NT2/D1 (cell line): Measurements from ENCODE around the gene PPP3CA.

Experiments
- DNase-seq: peaks from one replicate; pipeline ENCODE4 v3.0.0-alpha.2; 2011; ENCODE audit warnings: low read depth, low spot score
- H3K27me3 ChIP-seq: 2 replicates; pipeline ENCODE4 v1.6.0; 2011; ENCODE audit warnings: mild to moderate bottlenecking; ENCODE audit not compliant: insufficient read length, insufficient read depth
- H3K36me3 ChIP-seq: 2 replicates; pipeline ENCODE4 v1.6.1; 2011; ENCODE audit warnings: mild to moderate bottlenecking, low read length, mixed read lengths; ENCODE audit not compliant: insufficient read depth, insufficient read length
- H3K4me1 ChIP-seq: 2 replicates; pipeline ENCODE4 v1.5.1; 2011; ENCODE audit not compliant: insufficient read depth, insufficient read length
- H3K4me3 ChIP-seq: 2 replicates; pipeline ENCODE4 v1.5.1; 2011; ENCODE audit warnings: low read depth; ENCODE audit not compliant: insufficient read length
- H3K9ac ChIP-seq: 2 replicates; pipeline ENCODE4 v1.6.0; 2011; ENCODE audit warnings: low read depth; ENCODE audit not compliant: insufficient read length
- H3K9me3 ChIP-seq: 2 replicates; pipeline ENCODE4 v1.5.1; 2011; ENCODE audit warnings: mild to moderate bottlenecking, low read length; ENCODE audit not compliant: insufficient read depth
- SUZ12 ChIP-seq: IDR thresholded peaks from 2 replicates; pipeline ENCODE4 v1.6.1; 2011; ENCODE audit not compliant: insufficient read length, insufficient read depth; ENCODE audit errors: extremely low read depth
- YY1 ChIP-seq: IDR thresholded peaks from 2 replicates; pipeline ENCODE4 v1.6.1; 2011; ENCODE audit not compliant: insufficient read length, insufficient read depth
- ZNF274 ChIP-seq: IDR thresholded peaks from 2 replicates; pipeline ENCODE4 v1.6.1; 2011; ENCODE audit warnings: mild to moderate bottlenecking, low read depth, low read length

The PPP3CA gene

GRCh38 chr4:101068115-101068514 lies 279.2 kb downstream of the PPP3CA start:
- Histone ChIP-seq H3K9ac (no peak overlapping the region), H3K27me3 (no peaks in the 10 kb centered on the region), H3K36me3 (no peaks in the 10 kb centered on the region), H3K4me1 (no peaks in the 10 kb centered on the region), H3K4me3 (no peak overlapping the region), H3K9me3 (no peaks in the 10 kb centered on the region)
- TF ChIP-seq SUZ12 (no peak), ZNF274 (no peak)
- no peak for DNase-seq

- no peak overlapping the region for H3K4me3 ChIP-seq
- H3K36me3 ChIP-seq: no peaks in the 10 kb centered on the region
- H3K4me1 ChIP-seq: no peaks in the 10 kb centered on the region
- H3K9me3 ChIP-seq: no peaks in the 10 kb centered on the region
- TF ChIP-seq YY1 (no peak), ZNF274 (no peak), SUZ12 (no peak)
- H3K9ac ChIP-seq: no peak overlapping the region
- H3K27me3 ChIP-seq: no peaks in the 10 kb centered on the region
- DNase-seq: no peak
Measured at GRCh38 chr4:101067383-101067782, 279.9 kb downstream of the PPP3CA start.

GRCh38 chr4:101066626-101067170 lies 280.6 kb downstream of the PPP3CA start:
- TF ChIP-seq YY1 (no peak), SUZ12 (no peak), ZNF274 (no peak)
- Histone ChIP-seq H3K36me3 (no peaks in the 10 kb centered on the region), H3K4me1 (no peaks in the 10 kb centered on the region), H3K9me3 (no peaks in the 10 kb centered on the region), H3K4me3 (no peak overlapping the region), H3K27me3 (no peaks in the 10 kb centered on the region), H3K9ac (no peak overlapping the region)
- no peak for DNase-seq

- no peaks in the 10 kb centered on the region for H3K27me3 ChIP-seq
- DNase-seq: no peak
- H3K9me3 ChIP-seq: no peaks in the 10 kb centered on the region
- no peaks in the 10 kb centered on the region for H3K36me3 ChIP-seq
- TF ChIP-seq ZNF274 (no peak), YY1 (no peak), SUZ12 (no peak)
- H3K4me1 ChIP-seq: no peaks in the 10 kb centered on the region
- H3K9ac ChIP-seq: no peak overlapping the region
- no peak overlapping the region for H3K4me3 ChIP-seq
Measured at GRCh38 chr4:101065935-101066485, 281.3 kb downstream of the PPP3CA start.

GRCh38 chr4:101065346-101065745 lies 282.0 kb downstream of the PPP3CA start:
- TF ChIP-seq SUZ12 (no peak), YY1 (no peak), ZNF274 (no peak)
- Histone ChIP-seq H3K9ac (no peak overlapping the region), H3K4me1 (no peaks in the 10 kb centered on the region), H3K9me3 (no peaks in the 10 kb centered on the region), H3K27me3 (no peaks in the 10 kb centered on the region), H3K4me3 (no peak overlapping the region), H3K36me3 (no peaks in the 10 kb centered on the region)
- no peak for DNase-seq

GRCh38 chr4:101064541-101065180 lies 282.7 kb downstream of the PPP3CA start:
- no peak overlapping the region for H3K9ac ChIP-seq
- H3K36me3 ChIP-seq: no peaks in the 10 kb centered on the region
- no peak for TF ChIP-seq SUZ12
- TF ChIP-seq ZNF274: no peak
- TF ChIP-seq YY1: no peak
- H3K9me3 ChIP-seq: no peaks in the 10 kb centered on the region
- H3K4me3 ChIP-seq: no peak overlapping the region
- no peaks in the 10 kb centered on the region for H3K27me3 ChIP-seq
- no peaks in the 10 kb centered on the region for H3K4me1 ChIP-seq
- no peak for DNase-seq

GRCh38 chr4:101055392-101055791 lies 291.9 kb downstream of the PPP3CA start:
- TF ChIP-seq ZNF274 (no peak), YY1 (no peak), SUZ12 (no peak)
- Histone ChIP-seq H3K4me1 (no peaks in the 10 kb centered on the region), H3K36me3 (no peaks in the 10 kb centered on the region), H3K4me3 (no peak overlapping the region), H3K9ac (no peak overlapping the region), H3K9me3 (no peaks in the 10 kb centered on the region), H3K27me3 (no peaks in the 10 kb centered on the region)
- no peak for DNase-seq
